HG03045 (cell line): ENCODE data around the gene COMMD4.
"Not testable (repeated sequence)": the region's sequence is repeated elsewhere in the genome, so short reads cannot be mapped to it uniquely, and the experiment has no call there.

Source experiments
- ATAC-seq: cut with Tn5 transposase; IDR thresholded peaks from one replicate; pipeline ENCODE4 v1.9.1; 2021; ENCODE audit warnings: mild to moderate bottlenecking, moderate library complexity; ENCODE audit not compliant: unreplicated experiment

COMMD4 gene

DNA sequence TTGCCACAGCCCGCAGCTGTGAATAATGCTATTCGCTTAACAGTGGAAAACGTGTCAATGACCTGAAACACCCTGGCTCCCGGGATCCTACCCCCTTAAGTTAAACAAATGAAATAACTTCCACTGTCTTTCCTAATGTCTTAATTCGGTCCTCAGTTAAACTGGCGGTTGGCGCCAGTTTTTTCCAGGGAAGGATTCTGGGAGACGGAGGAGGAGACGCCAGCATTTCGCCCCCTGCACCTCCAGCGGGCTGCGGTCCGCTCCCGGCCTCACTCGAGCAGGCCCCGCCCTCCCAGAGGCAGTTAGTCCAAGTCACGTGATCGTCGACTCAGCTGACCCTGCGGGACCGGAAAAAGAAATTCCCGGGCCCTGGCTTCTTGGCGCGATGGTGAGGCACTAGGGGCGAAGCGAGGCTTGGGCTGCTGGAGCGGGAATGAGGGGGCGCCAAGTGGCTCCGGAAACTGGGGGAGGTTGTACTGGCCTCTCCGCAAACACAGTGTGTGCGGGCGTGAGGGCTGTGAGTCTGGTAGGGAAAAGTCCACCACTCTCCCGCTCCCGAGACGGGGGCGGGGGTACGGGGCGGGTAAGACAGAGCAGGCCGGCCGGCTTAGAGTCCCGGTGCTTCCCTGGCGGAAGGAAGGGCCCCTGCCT, at the start of gene COMMD4:
COMMD4 (plus strand) TSS at position 359 of the 651 bp plus-strand sequence; CDS start at position 386, 27 bp downstream.
- peak; percentile 77 for ATAC-seq

DNA sequence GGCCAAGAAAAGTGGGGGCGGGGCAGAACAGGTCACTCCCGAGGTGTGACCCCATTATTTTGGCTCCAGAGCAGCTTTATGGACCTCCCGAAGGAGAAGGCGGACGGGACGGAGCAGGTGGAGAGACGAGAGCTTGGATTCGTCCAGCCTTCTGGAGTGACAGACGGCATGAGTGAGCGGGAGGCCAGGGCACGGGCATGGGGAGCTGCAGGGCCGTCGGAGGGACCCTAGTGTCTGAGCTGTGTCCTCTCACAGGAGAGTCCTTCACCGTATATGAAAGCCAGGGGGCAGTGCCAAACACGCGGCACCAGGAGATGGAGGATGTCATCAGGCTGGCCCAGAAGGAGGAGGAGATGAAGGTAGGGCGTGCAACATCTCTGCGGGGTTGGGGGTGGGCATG, 42.2 kb upstream of the COMMD4 start:
- ATAC-seq = not testable (repeated sequence)

- ATAC-seq = peak; percentile 64
Measured at GRCh38 chr15:75298541-75299310, 37.1 kb upstream of the COMMD4 start.

GRCh38 chr15:75299311-75299688, 36.6 kb upstream of the COMMD4 start:
- peak; percentile 64 for ATAC-seq

- ATAC-seq = not testable (repeated sequence)
Measured at GRCh38 chr15:75300026-75300425, 35.8 kb upstream of the COMMD4 start.

DNA sequence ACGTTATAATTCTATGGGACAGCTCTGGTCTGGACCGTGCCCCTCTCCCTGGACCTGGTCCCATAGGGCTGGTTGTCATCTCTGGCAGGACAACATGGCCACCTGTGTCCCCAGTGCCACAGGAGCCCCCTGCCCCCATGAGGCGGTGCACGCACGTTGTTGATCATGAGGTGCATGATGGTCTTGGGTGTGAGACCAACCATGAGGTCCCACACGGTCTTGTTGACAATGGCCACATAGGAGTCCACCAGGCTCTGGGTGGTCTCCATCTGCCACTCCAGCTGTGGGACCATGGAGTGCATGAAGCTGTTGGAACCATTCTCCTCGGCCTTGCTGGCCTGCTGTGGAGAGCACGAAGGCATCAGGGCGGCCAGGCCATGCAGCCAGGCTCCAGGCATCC, 33.5 kb upstream of the COMMD4 start:
- no peak for ATAC-seq

DNA sequence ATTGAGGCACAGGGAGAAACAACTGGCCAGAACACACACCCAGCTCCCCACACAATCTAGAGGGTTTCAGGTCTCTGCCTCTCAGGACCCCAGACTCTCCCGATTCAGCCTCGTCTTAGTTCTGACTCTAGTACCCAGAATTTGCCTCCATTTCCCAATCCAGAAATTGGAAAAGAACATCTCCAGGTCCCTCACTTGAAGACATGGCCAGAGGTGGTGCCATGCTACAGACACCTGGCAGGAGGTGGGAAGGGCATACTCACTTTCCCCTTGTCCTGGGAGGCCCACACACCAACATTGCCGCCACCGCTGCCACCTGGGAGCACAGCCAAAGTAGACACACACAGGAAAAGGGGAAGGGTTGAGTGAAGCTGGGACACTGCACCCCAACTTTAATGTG, 33.1 kb upstream of the COMMD4 start:
- ATAC-seq = not testable (repeated sequence)

GRCh38 chr15:75306188-75306587, 29.7 kb upstream of the COMMD4 start:
- no peak for ATAC-seq

DNA sequence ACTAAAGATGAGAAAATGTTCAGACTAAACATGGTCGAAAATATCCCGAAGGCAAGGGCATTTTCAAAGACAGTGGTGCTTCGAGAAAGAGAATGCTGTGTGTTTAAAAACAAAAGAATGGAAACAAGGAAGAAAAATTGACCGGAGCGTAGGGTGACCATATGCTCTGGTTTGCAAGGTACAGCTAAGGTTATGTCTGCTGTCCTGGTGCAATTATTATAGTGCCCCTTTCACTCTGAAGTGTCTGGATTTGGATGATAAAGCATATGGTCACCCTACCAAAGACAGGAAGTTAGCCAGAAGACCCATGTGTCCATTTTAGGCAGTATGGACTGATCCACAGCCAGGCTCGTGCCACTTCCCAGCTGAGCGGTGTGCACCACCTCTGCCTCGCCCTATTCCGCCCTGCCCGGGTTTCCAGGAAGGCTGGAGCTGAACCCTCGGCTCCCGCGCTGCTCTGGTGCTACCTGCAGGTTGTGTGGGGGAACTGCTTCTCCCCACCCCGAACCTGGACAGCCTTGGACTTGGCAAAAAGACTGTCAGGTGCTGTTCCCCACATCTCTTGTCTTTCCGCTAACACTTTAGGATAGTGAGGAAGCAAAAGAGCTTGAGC, 28.0 kb upstream of the COMMD4 start:
- ATAC-seq = no peak

DNA sequence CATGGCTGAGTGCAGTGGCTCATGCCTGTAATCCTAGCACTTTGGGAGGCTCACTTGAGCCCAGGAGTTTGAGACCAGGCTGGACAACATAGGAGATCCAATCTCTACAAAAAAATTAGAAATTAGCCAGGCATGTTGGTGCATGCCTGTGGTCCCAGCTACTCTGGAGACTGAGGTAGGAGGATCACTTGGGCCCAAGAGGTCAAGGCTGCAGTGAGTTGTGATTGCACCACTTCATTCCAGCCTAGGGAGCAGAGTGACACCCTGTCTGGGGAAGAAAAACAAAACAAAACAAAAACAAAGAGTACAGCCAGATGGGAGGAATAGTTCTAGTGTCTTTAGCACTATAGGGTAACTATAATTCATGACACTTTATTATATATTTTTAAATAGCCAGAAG, 26.2 kb upstream of the COMMD4 start:
- no peak for ATAC-seq

- not testable (repeated sequence) for ATAC-seq
Measured at GRCh38 chr15:75312548-75312947, 23.3 kb upstream of the COMMD4 start.

GRCh38 chr15:75313116-75313845, 22.6 kb upstream of the COMMD4 start:
- ATAC-seq = no peak

GRCh38 chr15:75314552-75315290, 21.1 kb upstream of the COMMD4 start:
- no peak for ATAC-seq

DNA sequence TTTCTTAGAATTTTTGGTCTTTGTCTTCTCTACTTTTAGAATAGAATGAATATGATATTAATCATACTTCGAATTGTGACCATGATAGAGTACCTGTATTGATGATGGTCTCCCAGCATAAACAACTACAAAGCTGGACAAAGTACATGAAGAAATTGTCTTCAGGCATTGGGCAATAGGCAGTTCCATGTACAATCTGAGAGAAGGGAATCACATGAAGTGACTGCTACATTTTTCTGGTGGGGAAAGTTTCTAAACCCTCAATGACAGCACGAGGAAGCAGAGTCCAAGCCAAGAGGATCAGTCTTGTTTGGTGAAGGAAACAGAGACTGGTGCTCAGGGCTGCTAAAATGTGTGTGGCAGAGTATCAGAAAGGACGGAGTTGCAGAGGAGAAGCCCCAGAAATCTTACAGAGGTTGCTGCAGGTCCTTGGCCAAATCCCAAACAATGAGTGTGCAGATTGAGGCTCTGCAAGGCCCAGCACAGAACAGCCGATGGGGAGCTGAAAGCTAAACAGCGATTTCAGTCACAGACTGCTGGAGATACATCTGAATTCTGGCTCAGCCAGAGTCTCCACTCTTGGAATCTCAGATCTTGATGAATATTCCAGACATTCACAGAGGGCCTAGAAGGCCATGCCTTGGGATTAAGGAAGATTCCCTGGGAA, 16.5 kb upstream of the COMMD4 start:
- not testable (repeated sequence) for ATAC-seq

GRCh38 chr15:75321711-75322110, 14.2 kb upstream of the COMMD4 start:
- ATAC-seq = no peak

DNA sequence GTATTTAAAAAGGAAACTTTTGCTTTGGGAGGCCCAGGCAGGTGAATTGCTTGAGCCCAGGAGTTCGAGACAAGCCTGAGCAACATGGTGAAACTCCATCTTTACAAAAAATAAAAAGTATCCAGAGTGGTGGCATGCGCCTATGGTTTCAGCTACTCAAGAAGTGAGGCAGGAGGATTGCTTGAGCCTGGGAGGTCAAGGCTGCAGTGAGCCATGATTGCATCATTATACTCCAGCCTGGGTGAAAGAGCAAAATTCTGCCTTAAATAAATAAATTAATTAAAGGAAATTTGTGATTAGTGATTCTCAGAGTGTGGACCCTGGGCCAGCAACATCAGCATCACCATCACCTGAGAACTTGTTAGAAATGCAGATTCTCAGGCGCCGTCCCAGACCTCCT, 9.9 kb upstream of the COMMD4 start:
- no peak for ATAC-seq

DNA sequence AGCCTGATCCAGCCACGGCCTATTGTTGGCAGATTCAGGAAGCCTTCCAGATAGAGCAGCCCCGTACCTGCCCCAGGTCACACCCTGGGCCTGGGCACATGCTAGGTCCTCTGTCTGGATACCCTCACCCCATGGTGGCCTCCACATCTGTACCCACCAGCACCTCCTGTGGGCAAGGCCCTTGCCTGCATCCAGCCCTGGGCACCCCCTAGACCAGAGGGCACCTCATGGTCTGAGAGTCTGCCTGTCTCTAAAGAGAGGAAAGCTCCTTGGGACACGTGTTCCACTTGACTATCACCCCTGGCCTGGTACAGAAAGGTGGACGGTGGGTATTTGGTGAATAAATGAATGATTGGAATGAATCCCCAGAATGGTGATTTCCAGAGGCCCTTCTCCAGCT, 8.9 kb upstream of the COMMD4 start:
- no peak for ATAC-seq

DNA sequence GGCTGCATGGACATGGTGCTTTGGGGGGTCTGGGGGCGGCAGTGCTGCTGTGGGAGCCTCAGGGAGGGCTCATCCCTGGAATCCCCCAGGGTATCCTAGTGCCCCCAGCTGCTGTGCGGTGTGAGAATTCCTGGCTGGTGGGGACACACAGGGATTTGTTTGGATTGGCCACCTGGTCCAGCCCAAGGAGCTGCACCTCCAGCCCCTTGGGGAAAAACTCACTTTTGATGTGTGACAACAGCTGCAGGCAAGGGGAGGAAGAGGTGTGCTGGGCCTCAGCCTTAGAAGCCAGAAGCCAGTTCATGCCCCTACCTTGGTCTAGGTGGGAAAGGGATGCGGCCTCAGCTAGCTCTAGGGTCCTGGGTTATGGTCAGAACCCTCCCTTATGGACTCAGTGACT, 8.4 kb upstream of the COMMD4 start:
- no peak for ATAC-seq

DNA sequence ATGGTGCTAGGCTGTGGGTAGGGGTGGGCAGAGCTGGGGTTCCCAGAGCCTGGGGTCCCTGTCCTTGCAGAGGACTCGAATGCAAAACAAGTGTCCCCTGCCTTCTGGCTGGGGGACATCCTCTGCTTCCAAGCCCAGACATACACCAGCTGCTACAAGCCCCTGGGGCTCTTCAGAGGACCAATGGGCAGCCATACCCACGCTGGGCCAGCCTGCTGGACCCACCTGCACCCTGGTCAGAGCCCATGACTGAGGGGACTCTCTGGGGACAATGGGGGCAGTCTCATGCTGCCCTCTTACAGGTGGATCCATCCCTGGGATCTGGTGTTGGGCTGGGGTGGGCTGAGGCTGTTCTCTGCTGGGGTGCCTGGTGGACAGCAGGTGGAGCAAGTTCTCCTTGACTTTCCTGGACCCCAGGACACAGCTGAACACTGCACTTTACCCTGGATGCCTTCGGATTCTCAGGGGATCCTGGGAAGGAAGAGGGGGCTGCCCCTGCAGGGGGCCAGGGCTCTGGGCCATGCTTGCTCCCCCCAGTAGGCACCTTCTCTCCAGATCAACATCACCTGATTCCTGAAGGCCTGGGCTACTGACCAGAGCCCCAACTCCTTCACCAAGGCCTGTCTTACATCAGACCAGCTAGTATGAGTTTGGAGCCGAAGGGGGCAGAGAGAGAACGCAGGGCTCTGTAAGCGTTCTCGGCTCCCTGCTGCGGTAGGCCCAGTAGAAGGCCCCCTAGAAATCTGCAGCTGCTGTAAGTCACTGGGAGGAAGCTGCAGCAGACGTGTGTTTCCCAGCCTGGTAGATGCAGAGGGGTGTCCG, 7.2 kb upstream of the COMMD4 start:
- ATAC-seq = no peak
